ENCODE results near the gene SLX4.

SLX4 gene

DNA sequence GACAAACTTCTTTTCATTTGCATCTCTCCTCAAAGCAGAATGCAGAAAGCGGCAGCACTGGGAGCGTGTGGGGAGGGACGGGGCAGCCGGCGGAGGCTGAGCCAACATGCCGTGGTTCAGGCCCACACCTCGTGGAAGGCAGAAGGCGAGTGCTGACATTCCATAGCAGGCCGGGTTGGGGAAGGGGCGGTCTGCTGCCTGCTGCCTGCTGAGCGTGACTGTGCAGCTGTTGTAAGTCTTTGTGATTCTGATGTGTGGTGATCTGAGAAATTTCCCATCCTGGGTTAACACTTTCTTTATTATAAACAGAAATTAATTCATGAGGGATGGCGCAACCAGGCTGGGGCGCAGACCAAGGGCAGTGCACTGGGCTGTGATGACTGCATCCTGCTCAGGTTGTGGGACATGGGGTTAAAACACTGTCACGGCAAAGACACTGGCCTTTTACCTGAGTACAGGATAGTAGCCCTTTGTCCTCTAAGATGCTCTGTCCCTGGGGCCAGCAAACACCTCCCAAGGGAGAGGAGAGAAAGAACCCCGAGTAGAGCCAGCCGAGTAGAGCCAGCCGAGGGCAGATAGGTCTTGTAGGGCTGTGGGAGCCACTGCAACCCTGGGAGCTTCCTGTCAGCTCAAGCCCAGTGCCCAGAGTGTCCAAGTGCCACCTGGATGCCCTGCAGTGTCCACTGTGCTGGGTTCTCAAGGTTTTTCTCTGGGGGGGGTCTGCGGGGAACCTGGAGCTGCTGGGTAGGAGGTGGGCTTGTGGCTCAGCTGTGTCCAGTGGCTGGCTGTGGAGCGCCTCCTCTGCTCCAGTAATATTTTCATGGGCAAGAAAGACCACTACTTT, 34.3 kb upstream of the SLX4 start:
- Mint-ChIP-seq H3K27ac (no peak overlapping the region), H3K4me1 (no peaks in the 10 kb centered on the region), H3K36me3 (no peaks in the 10 kb centered on the region), H3K27me3 (no peaks in the 10 kb centered on the region), H3K4me3 (no peak overlapping the region), H3K9me3 (no peaks in the 10 kb centered on the region)

DNA sequence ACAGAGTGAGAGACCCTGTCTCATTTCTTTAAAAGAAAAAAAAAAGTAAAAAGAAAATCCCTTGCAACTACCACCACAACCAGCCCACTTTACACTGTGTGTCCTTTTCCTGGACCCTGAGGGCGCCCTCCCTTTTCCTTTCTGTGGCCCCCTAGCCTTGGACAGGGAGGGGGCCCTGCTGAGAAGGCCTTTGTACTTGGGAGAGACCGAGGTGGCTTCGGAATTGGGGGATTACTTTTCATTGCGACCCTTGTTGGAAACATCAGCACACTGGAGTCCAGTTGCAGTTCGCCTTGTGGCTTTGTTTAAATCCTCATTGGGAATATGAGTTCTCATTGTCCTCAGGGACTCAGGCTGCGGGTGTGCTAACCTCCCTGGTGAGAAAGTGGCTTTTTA, 33.7 kb upstream of the SLX4 start:
- Mint-ChIP-seq H3K36me3 (no peaks in the 10 kb centered on the region), H3K4me3 (no peak overlapping the region), H3K9me3 (no peaks in the 10 kb centered on the region), H3K4me1 (no peaks in the 10 kb centered on the region), H3K27ac (no peak overlapping the region), H3K27me3 (no peaks in the 10 kb centered on the region)

DNA sequence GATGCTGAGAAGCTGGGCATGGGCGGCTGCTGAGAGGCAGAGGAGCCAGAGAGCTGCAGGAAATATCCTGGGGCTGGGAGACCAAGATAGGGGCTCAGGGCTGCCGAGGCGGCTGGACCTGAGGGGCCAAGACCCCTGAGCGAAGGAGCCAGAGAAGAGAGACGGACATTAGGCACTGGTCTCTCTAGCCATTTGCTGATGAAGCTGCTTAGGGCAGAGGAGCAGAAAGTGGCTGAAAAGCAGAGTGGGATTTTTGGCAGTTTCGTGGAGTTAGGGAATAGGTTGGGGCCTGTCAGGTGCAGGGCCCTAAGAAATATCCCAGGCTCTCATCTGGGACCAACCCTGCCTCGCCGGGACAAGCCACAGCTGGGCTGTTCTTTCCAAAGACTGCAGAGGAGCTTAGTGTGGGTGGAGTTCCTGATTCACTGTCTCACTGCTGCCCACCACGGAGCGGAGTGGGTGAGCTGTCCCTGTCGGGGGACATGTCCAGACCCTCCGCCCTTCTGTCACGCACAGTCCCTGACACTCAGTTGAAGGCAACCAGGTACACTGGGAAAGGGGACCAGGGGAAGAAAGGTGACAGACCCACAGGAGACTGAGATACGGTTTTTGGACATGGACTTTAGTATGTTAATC, 31.8 kb upstream of the SLX4 start:
- Mint-ChIP-seq H3K36me3 (no peaks in the 10 kb centered on the region), H3K27me3 (no peaks in the 10 kb centered on the region), H3K4me3 (no peak overlapping the region), H3K4me1 (peaks cover 7% of the 10 kb centered on the region), H3K27ac (no peak overlapping the region), H3K9me3 (no peaks in the 10 kb centered on the region)

- Mint-ChIP-seq H3K4me3 (no peak overlapping the region), H3K4me1 (peaks cover 13% of the 10 kb centered on the region), H3K9me3 (no peaks in the 10 kb centered on the region), H3K36me3 (no peaks in the 10 kb centered on the region), H3K27me3 (no peaks in the 10 kb centered on the region), H3K27ac (no peak overlapping the region)
Observed at GRCh38 chr16:3642397-3643094, 31.1 kb upstream of the SLX4 start.

GRCh38 chr16:3641801-3642396, 30.5 kb upstream of the SLX4 start:
- no peak overlapping the region for H3K27ac Mint-ChIP-seq
- H3K9me3 Mint-ChIP-seq: no peaks in the 10 kb centered on the region
- H3K4me1 Mint-ChIP-seq: peaks cover 20% of the 10 kb centered on the region
- no peaks in the 10 kb centered on the region for H3K27me3 Mint-ChIP-seq
- no peaks in the 10 kb centered on the region for H3K36me3 Mint-ChIP-seq
- no peak overlapping the region for H3K4me3 Mint-ChIP-seq

DNA sequence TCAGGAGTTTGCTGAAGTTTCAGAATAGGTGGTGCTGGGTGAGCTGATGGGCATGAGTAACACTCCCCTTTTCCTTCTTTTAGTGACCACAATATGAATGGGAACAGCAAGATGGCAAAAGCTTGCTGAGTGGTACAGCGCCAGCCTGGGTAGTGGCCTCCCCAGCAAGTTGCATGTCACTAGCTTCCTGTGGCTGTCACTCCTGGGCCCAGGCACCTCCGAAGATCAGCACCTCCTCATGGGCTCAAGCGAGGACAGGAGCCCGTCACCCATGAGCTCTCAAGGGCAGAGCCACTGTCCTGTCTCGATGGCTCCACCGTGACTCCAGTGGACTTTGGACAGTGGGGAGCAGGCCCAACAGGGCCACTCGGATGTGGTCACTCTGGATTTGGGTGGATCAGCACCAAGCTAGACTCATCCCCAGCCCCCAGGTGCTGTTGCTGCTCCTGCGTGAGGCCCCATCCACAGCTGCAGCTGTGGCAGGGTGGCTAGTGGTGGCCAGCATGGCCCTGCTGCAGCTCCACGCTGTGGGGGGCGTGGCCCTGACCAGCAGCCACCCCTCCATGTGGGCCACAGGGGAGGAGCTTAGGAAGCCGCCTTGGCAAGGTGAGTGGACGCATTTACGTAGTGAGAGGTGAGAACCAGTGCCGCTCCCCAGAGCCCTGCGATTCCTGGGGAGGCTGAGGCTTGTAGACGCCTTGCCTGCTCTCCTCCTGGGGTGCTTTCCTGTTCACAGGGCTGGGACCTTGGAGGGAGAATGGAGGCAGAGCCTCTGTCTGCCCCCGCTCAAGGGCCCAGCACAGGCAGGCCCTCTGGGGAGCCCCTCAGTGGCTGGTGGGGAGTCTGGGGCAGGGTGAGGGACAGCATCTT, 29.5 kb upstream of the SLX4 start:
- Mint-ChIP-seq H3K36me3 (no peaks in the 10 kb centered on the region), H3K4me1 (peaks cover 26% of the 10 kb centered on the region), H3K9me3 (no peaks in the 10 kb centered on the region), H3K27ac (no peak overlapping the region), H3K4me3 (no peak overlapping the region), H3K27me3 (no peaks in the 10 kb centered on the region)

DNA sequence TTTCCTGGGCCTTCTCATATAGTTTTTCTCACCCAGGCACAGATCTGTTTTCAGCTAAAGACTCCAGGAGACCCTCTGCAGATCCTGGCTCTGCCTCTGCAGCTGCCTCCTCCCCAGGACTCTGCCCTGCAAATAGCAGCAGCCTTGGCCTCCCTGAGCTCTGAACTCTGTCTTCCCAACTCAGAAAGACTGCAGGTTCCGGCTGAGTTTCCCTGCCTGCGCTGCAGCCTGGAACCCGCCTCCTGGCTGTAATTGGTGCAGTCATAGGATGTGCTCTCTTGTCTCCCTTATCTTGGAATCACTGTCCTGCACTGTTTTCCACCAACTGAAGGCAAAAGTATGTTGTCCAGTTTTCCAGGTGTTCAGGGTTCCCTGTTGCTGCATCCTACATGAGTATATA, 28.8 kb upstream of the SLX4 start:
- H3K4me3 Mint-ChIP-seq: no peak overlapping the region
- H3K36me3 Mint-ChIP-seq: no peaks in the 10 kb centered on the region
- peaks cover 30% of the 10 kb centered on the region for H3K4me1 Mint-ChIP-seq

DNA sequence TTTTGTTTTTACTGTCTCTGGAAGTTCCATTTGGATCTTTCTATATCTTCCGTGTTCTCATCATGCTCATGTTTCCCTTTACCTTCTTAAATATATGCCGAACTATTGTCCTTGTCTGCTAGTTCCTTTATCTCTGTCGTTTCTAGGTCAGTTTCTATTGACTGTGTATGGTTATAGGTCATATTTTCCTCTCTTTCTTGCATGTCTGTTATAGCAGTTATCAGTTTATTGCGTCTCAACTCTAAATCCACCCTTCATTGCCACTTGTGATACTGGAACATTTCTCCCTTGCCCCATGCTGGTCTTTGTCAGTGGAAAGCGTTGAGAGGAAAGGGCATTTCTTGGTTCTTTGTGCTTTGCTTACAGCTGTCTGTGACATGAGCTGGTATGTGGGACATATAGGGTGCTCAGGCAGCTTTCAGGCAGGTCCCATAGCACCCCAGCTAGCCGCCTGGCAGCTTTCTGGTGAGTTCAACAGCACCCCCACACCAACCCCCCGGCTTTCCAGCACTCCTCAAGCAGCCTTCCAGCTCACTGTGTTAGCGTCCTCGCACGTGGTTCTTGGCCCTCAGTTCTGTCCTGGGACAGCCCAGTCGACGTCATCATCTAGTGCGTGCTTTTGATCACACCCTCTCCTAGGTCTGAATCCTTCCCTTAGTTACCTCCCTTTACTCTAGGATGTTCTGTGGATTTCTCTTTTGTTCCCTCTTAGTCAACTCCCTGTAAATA, 27.7 kb upstream of the SLX4 start:
- Mint-ChIP-seq H3K4me3 (peak overlapping the region; percentile 6), H3K4me1 (peaks cover 30% of the 10 kb centered on the region), H3K36me3 (no peaks in the 10 kb centered on the region), H3K27me3 (no peaks in the 10 kb centered on the region), H3K9me3 (no peaks in the 10 kb centered on the region), H3K27ac (no peak overlapping the region)

More for the DNA sequence above, 28.8 kb upstream of the SLX4 start:
- H3K9me3 Mint-ChIP-seq: no peaks in the 10 kb centered on the region
- no peaks in the 10 kb centered on the region for H3K27me3 Mint-ChIP-seq
- no peak overlapping the region for H3K27ac Mint-ChIP-seq

GRCh38 chr16:3637371-3637923, 26.0 kb upstream of the SLX4 start:
- peaks cover 34% of the 10 kb centered on the region for H3K4me1 Mint-ChIP-seq
- H3K9me3 Mint-ChIP-seq: no peaks in the 10 kb centered on the region
- H3K4me3 Mint-ChIP-seq: peak overlapping the region; percentile 5
- no peaks in the 10 kb centered on the region for H3K36me3 Mint-ChIP-seq
- peak overlapping the region; percentile 78 for H3K27ac Mint-ChIP-seq
- no peaks in the 10 kb centered on the region for H3K27me3 Mint-ChIP-seq

DNA sequence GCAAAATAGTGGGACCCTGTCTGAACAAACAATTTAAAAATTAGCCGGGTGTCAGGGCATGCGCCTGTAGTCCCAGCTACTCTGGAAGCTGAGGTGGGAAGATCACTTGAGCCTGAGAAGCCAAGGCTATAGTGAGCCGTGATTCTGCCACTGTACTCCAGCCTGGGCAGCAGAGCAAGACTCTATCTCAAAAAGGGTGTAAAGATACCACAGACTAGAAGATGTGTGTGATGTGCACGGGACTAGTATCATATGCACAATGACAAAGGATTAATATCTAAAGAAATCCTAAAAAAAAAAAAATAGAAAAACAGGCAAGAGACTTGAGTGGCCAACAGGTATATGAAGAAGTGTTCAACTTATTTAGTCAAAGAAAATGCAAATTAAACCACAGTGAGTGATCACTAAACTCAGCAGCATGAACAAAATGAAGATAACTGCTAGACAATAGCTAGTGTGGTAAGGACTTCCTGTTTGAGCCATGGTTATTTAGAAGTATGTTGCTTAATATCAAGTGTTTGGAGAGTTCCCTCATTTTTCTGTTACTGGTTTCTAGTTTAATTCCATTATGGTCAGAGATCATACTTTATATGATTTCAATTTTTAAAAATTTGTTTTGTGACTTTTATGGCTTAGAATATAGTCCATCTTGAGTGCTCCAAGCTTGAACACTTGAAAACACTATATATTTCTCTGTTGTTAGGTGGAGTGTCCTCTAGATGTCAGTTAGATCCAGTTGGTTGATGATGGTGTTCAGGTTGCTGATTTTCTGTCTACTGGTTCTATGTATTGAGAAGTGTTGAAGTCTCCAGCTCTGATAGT, 14.7 kb upstream of the SLX4 start:
- Mint-ChIP-seq H3K27me3 (no peaks in the 10 kb centered on the region), H3K4me1 (peaks cover 47% of the 10 kb centered on the region), H3K27ac (peak overlapping the region; percentile 79), H3K4me3 (peak overlapping the region; percentile 37), H3K9me3 (no peaks in the 10 kb centered on the region), H3K36me3 (no peaks in the 10 kb centered on the region)

DNA sequence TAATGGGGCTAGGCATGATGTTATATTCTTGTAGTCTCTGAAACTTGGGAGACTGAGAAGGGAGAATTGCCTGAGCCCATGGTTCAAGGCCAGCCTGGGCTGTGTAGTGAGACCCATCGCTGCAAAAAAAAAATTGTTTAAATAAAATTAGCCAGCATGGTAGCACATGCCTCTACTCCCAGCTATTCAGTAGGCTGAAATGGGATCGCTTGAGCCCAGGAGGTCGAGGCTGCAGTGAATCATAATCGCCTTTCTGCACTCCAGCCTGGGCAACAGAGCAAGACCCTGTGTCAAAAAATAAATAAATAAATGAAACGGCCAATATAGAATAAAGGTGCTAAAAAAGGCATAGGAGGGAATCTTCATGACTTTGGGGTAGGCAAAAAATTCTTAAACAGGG, 13.9 kb upstream of the SLX4 start:
- Mint-ChIP-seq H3K9me3 (no peaks in the 10 kb centered on the region), H3K27me3 (no peaks in the 10 kb centered on the region), H3K4me1 (peaks cover 48% of the 10 kb centered on the region), H3K4me3 (no peak overlapping the region), H3K27ac (no peak overlapping the region), H3K36me3 (no peaks in the 10 kb centered on the region)

- peak overlapping the region; percentile 38 for H3K27ac Mint-ChIP-seq
- H3K27me3 Mint-ChIP-seq: no peaks in the 10 kb centered on the region
- H3K9me3 Mint-ChIP-seq: no peaks in the 10 kb centered on the region
- H3K4me3 Mint-ChIP-seq: no peak overlapping the region
- no peaks in the 10 kb centered on the region for H3K36me3 Mint-ChIP-seq
- peaks cover 45% of the 10 kb centered on the region for H3K4me1 Mint-ChIP-seq
Observed at GRCh38 chr16:3623642-3624041, 12.2 kb upstream of the SLX4 start.

DNA sequence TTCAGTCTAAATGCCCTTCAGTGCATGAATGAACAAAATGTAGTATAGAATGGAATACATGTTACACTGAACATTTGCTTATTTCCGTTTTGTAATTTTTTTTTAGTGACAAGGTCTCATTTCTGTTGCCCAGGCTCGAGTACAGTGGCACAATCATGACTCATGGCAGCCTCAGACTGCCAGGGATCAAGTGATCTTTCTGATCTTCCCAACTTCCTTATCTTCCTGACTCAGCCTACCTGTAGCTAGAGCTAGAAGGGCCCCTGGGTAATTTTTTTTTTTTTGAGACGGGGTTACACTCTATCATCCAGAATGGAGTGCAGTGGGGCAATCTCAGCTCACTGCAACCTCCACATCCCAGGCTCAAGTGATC, 7.3 kb upstream of the SLX4 start:
- Mint-ChIP-seq H3K9me3 (no peaks in the 10 kb centered on the region), H3K4me3 (no peak overlapping the region), H3K4me1 (peaks cover 48% of the 10 kb centered on the region), H3K36me3 (peaks cover 2% of the 10 kb centered on the region), H3K27me3 (no peaks in the 10 kb centered on the region), H3K27ac (no peak overlapping the region)

Data from activated naive CD4-positive, alpha-beta T cell treated with anti-CD3 and anti-CD28 coated beads, Interleukin-2, amount 50 U/mL, for 24 hours (primary cell).